Loucy (cell line): Measurements from ENCODE around the gene AGAP6.
"Not testable (repeated sequence)": the region's sequence is repeated elsewhere in the genome, so short reads cannot be mapped to it uniquely, and the experiment has no call there.

Experiments
- CTCF ChIP-seq: fragments of 200-600 bp; sonication (generic); conservative IDR thresholded peaks from 2 replicates; pipeline ENCODE4 v1.5.1; 2014; ENCODE audit warnings: mild to moderate bottlenecking, antibody characterized with exemption, low read length
- EZH2phosphoT487 ChIP-seq: fragments of 200-600 bp; IDR thresholded peaks from 2 replicates; pipeline ENCODE4 v1.6.1; 2018; ENCODE audit warnings: antibody characterized with exemption, mild to moderate bottlenecking, moderate library complexity, borderline replicate concordance

GRCh38 chr10:49943607-49944006 is 44.6 kb upstream of the AGAP6 start:
- TF ChIP-seq CTCF, EZH2phosphoT487: not testable (repeated sequence)
